OCI-LY1 (cell line): Measurements from ENCODE around the gene EPB41L4A.

Experiments used
- CTCF ChIP-seq: fragments of 200-600 bp; sonication (generic), shearing (Covaris generic); IDR thresholded peaks from 2 replicates; pipeline ENCODE4 v1.5.1; 2017; ENCODE audit warnings: mild to moderate bottlenecking, antibody characterized with exemption, low read length, moderate library complexity, mixed read lengths
- EZH2 ChIP-seq: fragments of 200-600 bp; sonication (generic), shearing (Covaris generic); IDR thresholded peaks from 2 replicates; pipeline ENCODE4 v1.8.0; 2017; ENCODE audit warnings: borderline replicate concordance, mixed run types, mild to moderate bottlenecking, antibody characterized with exemption, low read length, moderate library complexity, mixed read lengths

- TF ChIP-seq CTCF (no peak), EZH2 (no peak)
Measured at GRCh38 chr5:112333331-112333781, 85.7 kb downstream of the EPB41L4A start.
